Activated T-helper 2 cell treated with anti-CD3 and anti-CD28 coated beads, Interferon-gamma antibody, Interleukin-2, Interleukin-4, amounts not matched to agents 10 μg/mL and 5 μg/mL and 100 μg/mL, durations not matched to agents 14 hours and 24 hours and 36 hours (primary cell): ENCODE results near the gene NR3C2. TPM values are rescaled to one million over a fixed set of nuclear protein-coding genes. Genes with fewer than 3 reads are reported as not detected.

Experiments used
- DNase-seq: peaks from one replicate; pipeline ENCODE4 v3.0.0; 2021; ENCODE audit warnings: low spot score
- H3K27ac Mint-ChIP-seq: one replicate; pipeline ENCODE4 v1.8.0; 2021; ENCODE audit warnings: mixed read lengths
- H3K27me3 Mint-ChIP-seq: one replicate; pipeline ENCODE4 v1.8.0; 2021; ENCODE audit warnings: low read depth, mixed read lengths
- H3K36me3 Mint-ChIP-seq: one replicate; pipeline ENCODE4 v1.8.0; 2021; ENCODE audit warnings: low read depth, mixed read lengths
- H3K4me1 Mint-ChIP-seq: one replicate; pipeline ENCODE4 v1.8.0; 2021; ENCODE audit warnings: low read depth, mixed read lengths
- H3K4me3 Mint-ChIP-seq: one replicate; pipeline ENCODE4 v1.8.0; 2021; ENCODE audit warnings: low read depth, mild to moderate bottlenecking, moderate library complexity, mixed read lengths
- H3K9me3 Mint-ChIP-seq: one replicate; pipeline ENCODE4 v1.8.0; 2021; ENCODE audit warnings: mixed read lengths
- intact Hi-C: fragments of 100-400 bp; cut with micrococcal nuclease; formaldehyde crosslinking; loops from one replicate; pipeline ENCODE4 v1.15.1; 2023
- total RNA-seq: library from RNA; stranded (reverse); gene quantifications from 2 replicates; pipeline ENCODE4 v1.2.3, GENCODE V29; 2022

The NR3C2 gene
- total RNA-seq, 1 donor from 2014 or later, result 0.32 TPM

- peaks cover 10% of the 10 kb centered on the region for H3K9me3 Mint-ChIP-seq
- intact Hi-C loops, result no loop called here
- H3K4me3 Mint-ChIP-seq, result no peak overlapping the region
- H3K4me1 Mint-ChIP-seq, result no peaks in the 10 kb centered on the region
- no peak overlapping the region for H3K27ac Mint-ChIP-seq
- no peak for DNase-seq
- H3K36me3 Mint-ChIP-seq, result peaks cover 31% of the 10 kb centered on the region
- no peaks in the 10 kb centered on the region for H3K27me3 Mint-ChIP-seq
These were observed 372.9 kb downstream of the NR3C2 start for GRCh38 chr4:148069086-148069894.

- peaks cover 3% of the 10 kb centered on the region for H3K9me3 Mint-ChIP-seq
- no peaks in the 10 kb centered on the region for H3K27me3 Mint-ChIP-seq
- intact Hi-C loops, result no loop called here
- no peaks in the 10 kb centered on the region for H3K4me1 Mint-ChIP-seq
- peaks cover 26% of the 10 kb centered on the region for H3K36me3 Mint-ChIP-seq
- DNase-seq, result no peak
- H3K27ac Mint-ChIP-seq, result no peak overlapping the region
- no peak overlapping the region for H3K4me3 Mint-ChIP-seq
These were observed 373.9 kb downstream of the NR3C2 start for GRCh38 chr4:148068065-148068911.

GRCh38 chr4:148067301-148067916, 374.8 kb downstream of the NR3C2 start:
- Mint-ChIP-seq H3K9me3 (no peaks in the 10 kb centered on the region), H3K36me3 (peaks cover 17% of the 10 kb centered on the region), H3K27ac (no peak overlapping the region), H3K27me3 (no peaks in the 10 kb centered on the region), H3K4me1 (no peaks in the 10 kb centered on the region), H3K4me3 (no peak overlapping the region)
- intact Hi-C loops, result no loop called here
- DNase-seq, result no peak

- intact Hi-C loops, result no loop called here
- H3K9me3 Mint-ChIP-seq, result no peaks in the 10 kb centered on the region
- H3K36me3 Mint-ChIP-seq, result peaks cover 8% of the 10 kb centered on the region
- H3K4me3 Mint-ChIP-seq, result no peak overlapping the region
- no peak for DNase-seq
- H3K4me1 Mint-ChIP-seq, result peaks cover 14% of the 10 kb centered on the region
- H3K27me3 Mint-ChIP-seq, result no peaks in the 10 kb centered on the region
- H3K27ac Mint-ChIP-seq, result no peak overlapping the region
These were observed 377.1 kb downstream of the NR3C2 start for GRCh38 chr4:148065075-148065474.

GRCh38 chr4:148064451-148064850, 377.8 kb downstream of the NR3C2 start:
- Mint-ChIP-seq H3K36me3 (peaks cover 8% of the 10 kb centered on the region), H3K4me3 (no peak overlapping the region), H3K27me3 (no peaks in the 10 kb centered on the region), H3K4me1 (peaks cover 18% of the 10 kb centered on the region), H3K27ac (no peak overlapping the region), H3K9me3 (no peaks in the 10 kb centered on the region)
- no peak for DNase-seq
- intact Hi-C loops, result no loop called here

GRCh38 chr4:148062301-148062950, 379.8 kb downstream of the NR3C2 start:
- intact Hi-C loops, result no loop called here
- peaks cover 27% of the 10 kb centered on the region for H3K4me1 Mint-ChIP-seq
- no peak for DNase-seq
- peaks cover 8% of the 10 kb centered on the region for H3K36me3 Mint-ChIP-seq
- H3K9me3 Mint-ChIP-seq, result no peaks in the 10 kb centered on the region
- H3K4me3 Mint-ChIP-seq, result no peak overlapping the region
- H3K27ac Mint-ChIP-seq, result no peak overlapping the region
- H3K27me3 Mint-ChIP-seq, result no peaks in the 10 kb centered on the region

- no peak for DNase-seq
- Mint-ChIP-seq H3K9me3 (no peaks in the 10 kb centered on the region), H3K4me3 (no peak overlapping the region), H3K27ac (no peak overlapping the region), H3K4me1 (peaks cover 34% of the 10 kb centered on the region), H3K36me3 (peaks cover 8% of the 10 kb centered on the region), H3K27me3 (no peaks in the 10 kb centered on the region)
- intact Hi-C loops, result no loop called here
These were observed 380.4 kb downstream of the NR3C2 start for GRCh38 chr4:148061795-148062194.

- Mint-ChIP-seq H3K4me3 (no peak overlapping the region), H3K27ac (no peak overlapping the region), H3K36me3 (peaks cover 8% of the 10 kb centered on the region), H3K27me3 (no peaks in the 10 kb centered on the region), H3K9me3 (no peaks in the 10 kb centered on the region), H3K4me1 (peaks cover 38% of the 10 kb centered on the region)
- intact Hi-C loops, result no loop called here
- DNase-seq, result no peak
These were observed 381.1 kb downstream of the NR3C2 start for GRCh38 chr4:148061141-148061481.

GRCh38 chr4:148060264-148061140, 381.7 kb downstream of the NR3C2 start:
- Mint-ChIP-seq H3K9me3 (no peaks in the 10 kb centered on the region), H3K27me3 (no peaks in the 10 kb centered on the region), H3K27ac (no peak overlapping the region), H3K4me3 (peak overlapping the region; percentile 40), H3K36me3 (peaks cover 8% of the 10 kb centered on the region), H3K4me1 (peaks cover 42% of the 10 kb centered on the region)
- intact Hi-C loops, result no loop called here
- DNase-seq, result no peak

- Mint-ChIP-seq H3K4me3 (peak overlapping the region; percentile 67), H3K9me3 (no peaks in the 10 kb centered on the region), H3K27me3 (no peaks in the 10 kb centered on the region), H3K36me3 (peaks cover 5% of the 10 kb centered on the region), H3K27ac (peak overlapping the region; percentile 55), H3K4me1 (peaks cover 42% of the 10 kb centered on the region)
- intact Hi-C loops, result loop anchor here (5.0 kb wide), 2 partner anchors 117 to 383 kb away; partner anchors contain the start of gene NR3C2
- no peak for DNase-seq
These were observed 382.5 kb downstream of the NR3C2 start for GRCh38 chr4:148059617-148060180.

- no peaks in the 10 kb centered on the region for H3K27me3 Mint-ChIP-seq
- DNase-seq, result no peak
- H3K4me3 Mint-ChIP-seq, result no peak overlapping the region
- H3K4me1 Mint-ChIP-seq, result peaks cover 52% of the 10 kb centered on the region
- no peak overlapping the region for H3K27ac Mint-ChIP-seq
- intact Hi-C loops, result loop anchor here (5.0 kb wide), 2 partner anchors 116 to 384 kb away; partner anchors contain the start of gene NR3C2
- no peaks in the 10 kb centered on the region for H3K9me3 Mint-ChIP-seq
- H3K36me3 Mint-ChIP-seq, result no peaks in the 10 kb centered on the region
These were observed 384.0 kb downstream of the NR3C2 start for GRCh38 chr4:148057984-148058859.
